Brain microvascular endothelial cell (primary cell): Measurements from ENCODE around the gene PPARG.

Source experiments
- DNase-seq: peaks from one replicate; pipeline ENCODE4 v3.0.0-alpha.2; 2020
- H3K27ac ChIP-seq: fragments of 250-450 bp; sonication (Bioruptor Pico); 2 replicates; pipeline ENCODE4 v1.5.1; 2020; ENCODE audit warnings: mild to moderate bottlenecking, moderate library complexity
- H3K27me3 ChIP-seq: fragments of 250-450 bp; sonication (Bioruptor Pico); replicated peaks from 2 replicates; pipeline ENCODE4 v1.5.1; 2020; ENCODE audit warnings: mild to moderate bottlenecking
- H3K36me3 ChIP-seq: fragments of 250-450 bp; sonication (Bioruptor Pico); replicated peaks from 2 replicates; pipeline ENCODE4 v1.5.1; 2020; ENCODE audit warnings: mild to moderate bottlenecking
- H3K4me3 ChIP-seq: 2 replicates; pipeline ENCODE4 v1.5.1; 2011; ENCODE audit warnings: low read depth, mild to moderate bottlenecking, control low read depth, low read length, moderate library complexity
- CTCF ChIP-seq: IDR thresholded peaks from 2 replicates; pipeline ENCODE4 v1.5.1; 2011; ENCODE audit warnings: low read depth, mild to moderate bottlenecking, moderate library complexity, low read length, control low read depth, inconsistent platforms; ENCODE audit errors: missing control alignments
- in situ Hi-C: cut with HindIII; loops from 2 replicates; pipeline ENCODE4 v1.10.0; 2017; ENCODE audit warnings: low sequenced_read_pairs, low pct_ligation_motif_present

Gene PPARG

DNA sequence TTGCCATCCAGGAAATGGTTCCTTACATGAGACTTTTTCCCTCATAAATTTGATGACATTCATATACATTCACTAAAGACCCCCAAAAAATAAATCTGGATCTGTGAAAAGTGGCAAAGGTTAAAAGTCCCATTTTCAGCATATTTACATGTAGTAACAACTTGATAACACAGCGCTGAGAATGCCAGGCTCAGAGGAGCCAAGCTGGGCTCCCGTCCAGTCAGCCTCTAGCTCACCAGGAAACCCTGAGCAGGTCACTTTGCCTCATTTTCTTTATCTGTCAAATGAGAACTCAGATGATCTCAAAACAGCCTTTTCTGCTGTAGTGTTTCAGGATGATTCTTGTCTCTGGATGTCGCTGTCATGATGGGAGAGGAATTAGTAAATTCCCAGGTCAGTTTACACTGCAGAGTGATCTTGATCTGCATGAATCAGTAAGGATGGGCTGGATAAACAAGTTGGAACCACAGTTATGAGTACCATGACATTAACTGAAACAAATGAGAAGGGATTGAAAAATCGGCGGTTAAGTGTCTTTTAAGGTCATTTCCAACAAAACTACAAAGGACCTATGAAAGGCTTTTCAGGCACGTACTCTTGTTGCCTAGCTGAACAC, 82.8 kb downstream of the PPARG start:
- in situ Hi-C loops: no loop called here
- no peak for TF ChIP-seq CTCF
- Histone ChIP-seq H3K27ac (no peak overlapping the region), H3K27me3 (no peaks in the 10 kb centered on the region), H3K4me3 (no peak overlapping the region), H3K36me3 (no peaks in the 10 kb centered on the region)
- no peak for DNase-seq

DNA sequence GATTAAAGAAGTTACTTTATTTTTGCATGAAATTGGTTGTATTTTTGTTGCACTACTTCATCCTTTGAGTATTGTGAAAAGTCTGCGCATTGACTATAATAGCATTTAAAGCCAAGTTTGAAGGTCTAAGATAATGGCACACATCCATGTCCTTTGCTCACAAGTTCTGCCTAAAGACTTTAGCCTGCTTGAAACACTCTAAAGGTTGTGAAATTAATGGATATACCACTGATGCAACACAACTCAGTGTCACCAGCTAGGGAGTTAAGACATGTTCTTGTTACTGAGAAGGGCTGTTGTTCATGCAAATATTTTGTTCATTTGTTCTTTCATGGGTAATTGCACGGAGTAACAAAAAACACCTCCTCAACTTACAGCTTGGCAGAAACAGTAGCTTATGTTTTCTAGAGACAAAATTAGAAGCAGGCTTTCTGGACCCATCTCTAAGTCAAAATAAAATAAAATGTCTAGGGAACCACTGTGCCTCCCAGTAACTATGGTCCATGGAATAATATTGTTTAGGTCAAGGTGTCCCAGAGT, 83.9 kb downstream of the PPARG start:
- no peaks in the 10 kb centered on the region for H3K27me3 ChIP-seq
- in situ Hi-C loops: no loop called here
- DNase-seq: no peak

GRCh38 chr3:12375572-12375971, 86.7 kb downstream of the PPARG start:
- in situ Hi-C loops: no loop called here

More for the DNA sequence above, 83.9 kb downstream of the PPARG start:
- Histone ChIP-seq H3K36me3 (no peaks in the 10 kb centered on the region), H3K4me3 (no peak overlapping the region), H3K27ac (no peak overlapping the region)
- TF ChIP-seq CTCF: no peak

DNA sequence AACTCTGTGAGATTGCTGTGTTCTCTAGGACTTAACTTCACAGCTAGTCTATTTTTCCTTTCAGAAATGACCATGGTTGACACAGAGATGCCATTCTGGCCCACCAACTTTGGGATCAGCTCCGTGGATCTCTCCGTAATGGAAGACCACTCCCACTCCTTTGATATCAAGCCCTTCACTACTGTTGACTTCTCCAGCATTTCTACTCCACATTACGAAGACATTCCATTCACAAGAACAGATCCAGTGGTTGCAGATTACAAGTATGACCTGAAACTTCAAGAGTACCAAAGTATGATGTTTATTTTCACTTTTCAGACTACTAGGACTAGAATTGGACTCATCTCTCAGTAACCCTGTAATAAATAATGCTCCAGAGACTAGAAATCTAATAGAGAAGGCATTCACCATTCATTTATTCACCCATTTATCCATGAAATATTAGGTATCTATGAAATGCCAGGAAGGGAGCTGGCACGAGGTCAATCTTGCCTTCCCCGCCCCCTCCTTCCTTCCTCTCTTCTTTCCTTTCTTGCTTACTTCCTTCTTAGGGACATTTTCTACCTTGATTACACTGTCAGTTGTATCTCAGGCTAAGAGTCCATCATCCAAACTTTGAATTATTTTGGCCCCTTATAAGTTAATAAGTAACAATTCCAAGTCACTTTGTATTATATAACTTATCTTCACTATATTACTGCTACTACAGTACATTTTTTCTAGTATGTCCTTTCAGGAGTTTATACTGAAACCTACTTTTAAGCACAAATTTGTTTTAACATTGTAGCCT, 91.0 kb downstream of the PPARG start:
- Histone ChIP-seq H3K36me3 (no peaks in the 10 kb centered on the region), H3K4me3 (no peak overlapping the region), H3K27ac (no peak overlapping the region), H3K27me3 (no peaks in the 10 kb centered on the region)
- DNase-seq: no peak
- TF ChIP-seq CTCF: no peak
- in situ Hi-C loops: no loop called here

More at GRCh38 chr3:12375572-12375971, 86.7 kb downstream of the PPARG start:
- Histone ChIP-seq H3K4me3 (no peak overlapping the region), H3K27me3 (no peaks in the 10 kb centered on the region), H3K27ac (no peak overlapping the region), H3K36me3 (no peaks in the 10 kb centered on the region)
- TF ChIP-seq CTCF: no peak
- no peak for DNase-seq

DNA sequence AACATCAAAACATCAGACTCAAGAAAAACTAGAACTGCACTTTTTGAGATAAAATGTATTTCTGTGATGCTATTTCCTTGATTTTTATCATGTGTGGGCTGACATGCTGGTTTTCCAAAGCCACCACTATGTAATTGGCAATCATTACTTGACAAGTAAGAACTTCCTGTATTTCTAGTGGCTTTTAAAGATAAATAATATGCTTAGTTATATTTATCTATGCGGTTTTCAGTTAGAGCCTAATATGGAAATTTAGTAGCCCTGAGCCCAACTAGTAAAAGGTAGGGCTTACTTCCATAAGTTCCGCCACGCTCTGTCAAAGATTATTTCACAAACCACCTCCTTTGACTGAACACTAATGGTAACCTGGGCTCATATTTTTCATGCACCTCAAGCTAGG, 91.6 kb downstream of the PPARG start:
- Histone ChIP-seq H3K36me3 (no peaks in the 10 kb centered on the region), H3K27ac (no peak overlapping the region), H3K4me3 (no peak overlapping the region), H3K27me3 (no peaks in the 10 kb centered on the region)
- in situ Hi-C loops: no loop called here
- no peak for DNase-seq
- TF ChIP-seq CTCF: no peak
